Nephron progenitor cell (in vitro differentiated cells): ENCODE measurements around the gene MLXIP.
"Not testable (repeated sequence)": the region's sequence is repeated elsewhere in the genome, so short reads cannot be mapped to it uniquely, and the experiment has no call there.

Experiments
- DNase-seq: peaks from one replicate; pipeline ENCODE4 v3.0.0; 2021
- H3K27ac Mint-ChIP-seq: 2 replicates; pipeline ENCODE4 v1.8.0; 2021; ENCODE audit warnings: mild to moderate bottlenecking, moderate library complexity, mixed read lengths
- H3K27me3 Mint-ChIP-seq: 2 replicates; pipeline ENCODE4 v1.8.0; 2021; ENCODE audit warnings: mild to moderate bottlenecking, low read depth, mixed read lengths; ENCODE audit not compliant: poor library complexity
- H3K36me3 Mint-ChIP-seq: 2 replicates; pipeline ENCODE4 v1.8.0; 2021; ENCODE audit warnings: low read depth, mixed read lengths
- H3K4me1 Mint-ChIP-seq: 2 replicates; pipeline ENCODE4 v1.8.0; 2021; ENCODE audit warnings: mixed read lengths
- H3K4me3 Mint-ChIP-seq: 2 replicates; pipeline ENCODE4 v1.8.0; 2021; ENCODE audit warnings: mild to moderate bottlenecking, moderate library complexity, mixed read lengths
- H3K9me3 Mint-ChIP-seq: 2 replicates; pipeline ENCODE4 v1.8.0; 2021; ENCODE audit warnings: mild to moderate bottlenecking, moderate library complexity, mixed read lengths
- TF ChIP-seq, protein P1 (sequence below): fragments of 200-600 bp; sonication (generic); IDR thresholded peaks from 2 replicates; pipeline ENCODE4 v1.5.0; 2021; ENCODE audit warnings: antibody characterized with exemption

MLXIP gene

DNA sequence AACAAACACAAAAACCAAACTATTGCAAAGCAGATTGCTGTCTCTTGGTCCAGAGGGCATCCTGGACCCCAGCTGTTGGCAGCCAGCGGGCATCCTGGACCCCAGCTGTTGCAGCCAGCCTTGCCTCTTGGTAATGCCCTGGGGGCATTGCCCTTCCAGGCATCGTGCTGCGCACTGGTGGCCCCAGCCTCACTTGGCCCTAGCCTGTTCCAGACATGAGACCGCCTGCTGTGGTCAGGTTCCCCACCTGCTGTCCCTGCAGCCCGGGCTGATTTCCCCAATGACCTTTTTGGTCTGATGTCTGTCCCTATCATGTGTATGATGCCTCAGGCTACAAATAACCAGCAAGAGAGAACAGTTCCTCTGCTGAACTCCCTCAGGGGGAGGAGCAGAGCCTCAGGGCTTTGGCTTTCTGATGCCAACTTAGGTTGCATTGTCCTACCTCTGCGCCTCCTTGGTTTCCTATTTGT lies 20.8 kb downstream of the MLXIP start:
- H3K36me3 Mint-ChIP-seq = peaks cover 21% of the 10 kb centered on the region
- H3K4me1 Mint-ChIP-seq = peaks cover 46% of the 10 kb centered on the region
- TF ChIP-seq, protein P1, sequence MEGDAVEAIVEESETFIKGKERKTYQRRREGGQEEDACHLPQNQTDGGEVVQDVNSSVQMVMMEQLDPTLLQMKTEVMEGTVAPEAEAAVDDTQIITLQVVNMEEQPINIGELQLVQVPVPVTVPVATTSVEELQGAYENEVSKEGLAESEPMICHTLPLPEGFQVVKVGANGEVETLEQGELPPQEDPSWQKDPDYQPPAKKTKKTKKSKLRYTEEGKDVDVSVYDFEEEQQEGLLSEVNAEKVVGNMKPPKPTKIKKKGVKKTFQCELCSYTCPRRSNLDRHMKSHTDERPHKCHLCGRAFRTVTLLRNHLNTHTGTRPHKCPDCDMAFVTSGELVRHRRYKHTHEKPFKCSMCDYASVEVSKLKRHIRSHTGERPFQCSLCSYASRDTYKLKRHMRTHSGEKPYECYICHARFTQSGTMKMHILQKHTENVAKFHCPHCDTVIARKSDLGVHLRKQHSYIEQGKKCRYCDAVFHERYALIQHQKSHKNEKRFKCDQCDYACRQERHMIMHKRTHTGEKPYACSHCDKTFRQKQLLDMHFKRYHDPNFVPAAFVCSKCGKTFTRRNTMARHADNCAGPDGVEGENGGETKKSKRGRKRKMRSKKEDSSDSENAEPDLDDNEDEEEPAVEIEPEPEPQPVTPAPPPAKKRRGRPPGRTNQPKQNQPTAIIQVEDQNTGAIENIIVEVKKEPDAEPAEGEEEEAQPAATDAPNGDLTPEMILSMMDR = no peak
- H3K27ac Mint-ChIP-seq = no peak overlapping the region
- no peak overlapping the region for H3K4me3 Mint-ChIP-seq
- H3K27me3 Mint-ChIP-seq = no peaks in the 10 kb centered on the region
- DNase-seq = no peak
- H3K9me3 Mint-ChIP-seq = peaks cover 10% of the 10 kb centered on the region

DNA sequence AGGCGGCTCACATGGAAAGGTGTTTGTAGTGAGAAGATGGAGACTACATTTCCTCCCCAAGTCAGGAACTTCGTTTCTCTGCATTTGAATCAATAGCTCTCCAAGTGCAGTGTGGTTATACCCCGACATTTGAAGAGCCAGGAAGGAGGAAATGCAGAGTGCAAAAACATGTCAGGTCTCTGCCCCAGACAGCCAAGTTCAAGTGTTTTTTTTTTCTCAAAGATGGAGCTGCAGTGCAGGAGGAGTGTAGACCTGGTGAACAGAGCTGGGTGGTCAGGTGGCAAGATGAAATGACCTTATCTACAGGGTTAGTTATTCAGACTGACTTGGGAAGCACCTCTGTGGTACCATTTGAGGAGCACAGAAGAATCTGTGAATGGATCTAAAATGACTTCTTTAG lies 21.3 kb downstream of the MLXIP start:
- peaks cover 24% of the 10 kb centered on the region for H3K36me3 Mint-ChIP-seq
- no peak overlapping the region for H3K27ac Mint-ChIP-seq
- H3K4me1 Mint-ChIP-seq = peaks cover 51% of the 10 kb centered on the region
- DNase-seq = no peak
- H3K27me3 Mint-ChIP-seq = no peaks in the 10 kb centered on the region
- H3K4me3 Mint-ChIP-seq = no peak overlapping the region
- peaks cover 10% of the 10 kb centered on the region for H3K9me3 Mint-ChIP-seq
- TF ChIP-seq, protein P1 = no peak

DNA sequence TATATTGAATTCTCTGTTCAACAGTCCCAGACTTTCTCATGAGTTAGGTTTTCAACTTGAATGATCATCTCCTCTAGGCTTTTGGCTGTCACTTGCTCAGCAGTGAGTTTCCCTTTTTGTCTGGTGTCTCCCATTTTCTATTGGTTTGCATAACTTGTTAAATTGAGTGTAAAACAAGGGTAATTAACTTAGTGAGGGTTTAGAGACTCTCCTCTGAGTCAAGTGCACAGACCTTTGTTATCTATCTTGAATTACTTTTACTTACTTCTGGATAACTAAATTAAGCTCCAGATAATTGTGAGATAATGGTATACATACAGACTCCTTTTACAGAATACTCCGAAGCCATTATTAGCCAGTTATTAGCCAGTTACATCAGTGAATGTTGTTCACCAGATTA lies 22.0 kb downstream of the MLXIP start:
- DNase-seq = no peak
- H3K9me3 Mint-ChIP-seq = peaks cover 10% of the 10 kb centered on the region
- H3K27me3 Mint-ChIP-seq = peaks cover 2% of the 10 kb centered on the region
- H3K27ac Mint-ChIP-seq = no peak overlapping the region
- peaks cover 58% of the 10 kb centered on the region for H3K4me1 Mint-ChIP-seq
- TF ChIP-seq, protein P1 = no peak
- peaks cover 25% of the 10 kb centered on the region for H3K36me3 Mint-ChIP-seq
- H3K4me3 Mint-ChIP-seq = no peak overlapping the region

DNA sequence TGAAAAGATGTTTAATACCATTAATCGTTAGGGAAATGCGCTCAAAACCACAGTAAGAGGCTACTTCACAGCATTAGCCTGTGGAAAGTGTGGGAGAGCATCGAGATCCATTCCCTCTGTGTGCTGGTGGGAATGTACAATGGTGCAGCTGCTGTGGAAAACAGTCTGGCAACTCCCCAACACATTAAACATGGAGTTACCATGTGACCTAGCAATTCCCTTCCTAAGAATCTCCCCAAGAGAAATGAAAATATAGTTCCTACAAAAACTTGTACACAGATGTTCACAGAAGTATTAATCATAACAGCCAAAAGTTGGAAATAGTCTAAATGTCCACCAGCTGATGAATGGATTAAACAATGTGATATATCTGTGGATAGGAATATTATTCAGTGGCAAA lies 23.8 kb downstream of the MLXIP start:
- no peak for DNase-seq
- Mint-ChIP-seq H3K9me3 (peaks cover 10% of the 10 kb centered on the region), H3K4me1 (peaks cover 63% of the 10 kb centered on the region), H3K27me3 (peaks cover 5% of the 10 kb centered on the region), H3K27ac (no peak overlapping the region), H3K4me3 (no peak overlapping the region), H3K36me3 (peaks cover 25% of the 10 kb centered on the region)
- TF ChIP-seq, protein P1 = no peak

DNA sequence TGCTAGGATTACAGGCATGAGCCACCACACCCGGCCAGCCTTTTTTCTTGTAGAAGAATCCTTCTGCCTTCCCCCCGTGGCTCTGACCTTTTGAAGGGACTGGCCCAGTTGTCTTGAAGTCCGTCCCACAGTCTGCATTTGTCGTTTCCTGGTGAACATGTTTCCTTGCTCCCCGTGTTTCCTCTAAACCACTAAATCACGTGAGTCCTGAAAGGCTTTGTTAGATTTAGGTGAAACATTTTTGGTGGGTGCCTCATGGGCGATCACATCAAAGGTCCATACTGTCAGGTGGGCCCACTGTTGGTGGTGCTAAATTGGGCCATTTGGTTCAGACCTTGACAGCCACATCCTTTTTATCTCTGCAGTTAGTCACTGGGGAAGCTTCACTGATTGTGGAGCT lies 26.3 kb downstream of the MLXIP start:
- DNase-seq = no peak

DNA sequence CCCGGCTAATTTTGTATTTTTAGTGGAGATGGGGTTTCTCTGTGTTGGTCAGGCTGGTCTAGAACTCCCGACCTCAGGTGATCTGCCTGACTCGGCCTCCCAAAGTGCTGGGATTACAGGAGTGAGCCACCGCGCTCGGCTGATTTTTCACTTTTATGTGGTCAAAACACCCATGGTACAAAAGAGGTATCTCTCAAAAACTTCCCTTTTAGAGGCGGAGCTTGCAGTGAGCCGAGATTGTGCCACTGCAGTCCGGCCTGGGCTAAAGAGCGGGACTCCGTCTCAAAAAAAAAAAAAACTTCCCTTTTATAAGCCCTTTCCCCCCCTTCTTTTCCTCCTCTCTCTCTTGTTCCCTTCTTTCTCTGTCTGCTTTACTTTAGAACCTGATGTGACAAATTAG lies 26.9 kb downstream of the MLXIP start:
- H3K4me1 Mint-ChIP-seq = peaks cover 50% of the 10 kb centered on the region
- H3K27me3 Mint-ChIP-seq, H3K4me3 Mint-ChIP-seq, DNase-seq, H3K9me3 Mint-ChIP-seq: not testable (repeated sequence)
- peaks cover 25% of the 10 kb centered on the region for H3K36me3 Mint-ChIP-seq
- H3K27ac Mint-ChIP-seq = peak overlapping the region; percentile 21

More for the DNA sequence above, 26.3 kb downstream of the MLXIP start:
- Mint-ChIP-seq H3K27ac (peak overlapping the region; percentile 57), H3K4me1 (peaks cover 57% of the 10 kb centered on the region), H3K4me3 (no peak overlapping the region), H3K27me3 (peaks cover 5% of the 10 kb centered on the region), H3K9me3 (peaks cover 10% of the 10 kb centered on the region), H3K36me3 (peaks cover 25% of the 10 kb centered on the region)
- TF ChIP-seq, protein P1 = no peak
